Stimulated activated CD8-positive, alpha-beta memory T cell treated with anti-CD3 and anti-CD28 coated beads, Interleukin-2, amount 100 ng/mL, for 1 hour (primary cell): ENCODE data around the gene FRMPD4.

Source experiments
- DNase-seq, 2 donors: peaks; one replicate each; pipeline ENCODE4 v3.0.0-alpha.2; 2020; ENCODE audit warnings: low read depth in 2 of 2

Gene FRMPD4

GRCh38 chrX:12439416-12439815 lies 301.1 kb downstream of the FRMPD4 start:
- no peak for DNase-seq

GRCh38 chrX:12440246-12440645 lies 302.0 kb downstream of the FRMPD4 start:
- DNase-seq, result no peak

- no peak for DNase-seq
These were observed 303.3 kb downstream of the FRMPD4 start for GRCh38 chrX:12441381-12442128.

GRCh38 chrX:12443534-12444098 lies 305.3 kb downstream of the FRMPD4 start:
- no peak for DNase-seq

GRCh38 chrX:12446342-12447075 lies 308.2 kb downstream of the FRMPD4 start:
- no peak for DNase-seq

- no peak for DNase-seq
These were observed 309.3 kb downstream of the FRMPD4 start for GRCh38 chrX:12447448-12448064.

GRCh38 chrX:12452268-12452667 lies 314.0 kb downstream of the FRMPD4 start:
- DNase-seq, result no peak

- no peak for DNase-seq
These were observed 322.7 kb downstream of the FRMPD4 start for GRCh38 chrX:12460929-12461328.

- no peak for DNase-seq
These were observed 324.8 kb downstream of the FRMPD4 start for GRCh38 chrX:12463052-12463451.

- no peak for DNase-seq
These were observed 325.6 kb downstream of the FRMPD4 start for GRCh38 chrX:12463873-12464272.

- no peak for DNase-seq
These were observed 329.0 kb downstream of the FRMPD4 start for GRCh38 chrX:12467321-12467720.

- no peak for DNase-seq
These were observed 331.0 kb downstream of the FRMPD4 start for GRCh38 chrX:12469296-12469695.

- no peak for DNase-seq
These were observed 332.8 kb downstream of the FRMPD4 start for GRCh38 chrX:12471061-12471460.

GRCh38 chrX:12480956-12481355 lies 342.7 kb downstream of the FRMPD4 start:
- DNase-seq, result no peak

- DNase-seq, result no peak
These were observed 349.9 kb downstream of the FRMPD4 start for GRCh38 chrX:12488220-12488619.

- DNase-seq, result no peak
These were observed 350.5 kb downstream of the FRMPD4 start for GRCh38 chrX:12488771-12489170.

- no peak for DNase-seq
These were observed 351.1 kb downstream of the FRMPD4 start for GRCh38 chrX:12489341-12489740.

- no peak for DNase-seq
These were observed 356.3 kb downstream of the FRMPD4 start for GRCh38 chrX:12494400-12495138.

GRCh38 chrX:12496343-12496742 lies 358.1 kb downstream of the FRMPD4 start:
- DNase-seq, result no peak

- DNase-seq, result no peak
These were observed 359.7 kb downstream of the FRMPD4 start for GRCh38 chrX:12497832-12498591.

GRCh38 chrX:12505127-12505526 lies 366.9 kb downstream of the FRMPD4 start:
- DNase-seq, result no peak
